Naive thymus-derived CD4-positive, alpha-beta T cell (primary cell): Measurements from ENCODE around the gene ATG9B. TPM values are rescaled to one million over a fixed set of nuclear protein-coding genes. Genes with fewer than 3 reads are reported as not detected.

Experiments
- ATAC-seq: fragments of 150-1000 bp; cut with Tn5 transposase; 2 replicates; pipeline ENCODE4 v1.10.0; 2021; ENCODE audit warnings: mild to moderate bottlenecking, moderate library complexity
- CTCF ChIA-PET: fragments of 350-600 bp; sonication (Branson Sonifier 250); formaldehyde crosslinking; loops from one replicate; lab custom pipeline; 2021; ENCODE audit warnings: antibody characterized with exemption; lab: Charles Lee
- POLR2A ChIA-PET: fragments of 350-600 bp; sonication (Branson Sonifier 250); formaldehyde crosslinking; loops from one replicate; lab custom pipeline; 2021; ENCODE audit warnings: antibody characterized with exemption, inconsistent platforms; lab: Charles Lee
- DNase-seq, 9 donors: peaks; one replicate each; pipeline versions ENCODE4 v3.0.0 to v3.0.0-alpha.2; 2020 to 2022; ENCODE audit warnings: mixed read lengths in 1 of 9
- H3K27ac ChIP-seq: one replicate; pipeline ENCODE4 v1.7.0; 2013; ENCODE audit warnings: mild to moderate bottlenecking, low read depth, low read length, moderate library complexity
- H3K27me3 ChIP-seq, 2 donors: one replicate each; pipeline ENCODE4 v1.7.0; 2013; ENCODE audit warnings: low read length in 2 of 2, mild to moderate bottlenecking in 2 of 2, moderate library complexity in 2 of 2; ENCODE audit not compliant: control insufficient read depth in 2 of 2, insufficient read depth in 2 of 2
- H3K36me3 ChIP-seq, 3 experiments: 1 replicate in 2 of 3; 2 replicates in 1 of 3; pipeline ENCODE4 v1.7.0; 2013; ENCODE audit warnings: low read length in 3 of 3, mild to moderate bottlenecking in 3 of 3, moderate library complexity in 1 of 3; ENCODE audit not compliant: insufficient read depth in 3 of 3, control insufficient read depth in 2 of 3
- H3K4me1 ChIP-seq, 2 donors: one replicate each; pipeline ENCODE4 v1.7.0; 2013; ENCODE audit warnings: low read length in 2 of 2, mild to moderate bottlenecking in 2 of 2, moderate library complexity in 1 of 2; ENCODE audit not compliant: control insufficient read depth in 2 of 2, insufficient read depth in 2 of 2
- H3K4me3 ChIP-seq: 2 replicates; pipeline ENCODE4 v1.7.0; 2013; ENCODE audit warnings: mild to moderate bottlenecking, low read length
- H3K9me3 ChIP-seq, 3 experiments: 1 replicate in 2 of 3; 2 replicates in 1 of 3; pipeline ENCODE4 v1.7.0; 2013; ENCODE audit warnings: low read length in 3 of 3; ENCODE audit not compliant: control insufficient read depth in 2 of 3
- H3K27ac Mint-ChIP-seq, 9 donors: one replicate each; pipeline ENCODE4 v1.8.0; 2020 to 2022; ENCODE audit warnings: mixed read lengths in 9 of 9, mild to moderate bottlenecking in 8 of 9, moderate library complexity in 5 of 9, inconsistent platforms in 2 of 9
- H3K27me3 Mint-ChIP-seq, 5 donors: one replicate each; pipeline ENCODE4 v1.8.0; 2021 to 2022; ENCODE audit warnings: mixed read lengths in 5 of 5, mild to moderate bottlenecking in 1 of 5
- H3K36me3 Mint-ChIP-seq, 5 donors: one replicate each; pipeline ENCODE4 v1.8.0; 2020 to 2022; ENCODE audit warnings: mixed read lengths in 5 of 5, mild to moderate bottlenecking in 3 of 5, inconsistent platforms in 1 of 5
- H3K4me1 Mint-ChIP-seq, 7 donors: one replicate each; pipeline ENCODE4 v1.8.0; 2020 to 2022; ENCODE audit warnings: mixed read lengths in 7 of 7, mild to moderate bottlenecking in 3 of 7, inconsistent platforms in 1 of 7
- H3K4me3 Mint-ChIP-seq, 10 donors: one replicate each; pipeline ENCODE4 v1.8.0; 2020 to 2022; ENCODE audit warnings: mild to moderate bottlenecking in 10 of 10, mixed read lengths in 10 of 10, moderate library complexity in 6 of 10, inconsistent platforms in 2 of 10
- H3K9me3 Mint-ChIP-seq, 11 donors: one replicate each; pipeline ENCODE4 v1.8.0; 2020 to 2022; ENCODE audit warnings: mixed read lengths in 11 of 11, mild to moderate bottlenecking in 4 of 11, inconsistent platforms in 1 of 11, moderate library complexity in 1 of 11
- intact Hi-C, 2 donors: fragments of 100-400 bp; cut with micrococcal nuclease; formaldehyde crosslinking; loops; one replicate each; pipeline ENCODE4 v1.15.1; 2023
- polyA plus RNA-seq, 2 donors: library from polyadenylated mRNA; unstranded; fragments of 300-500 nt; fragmentation: Illumina TruSeq; gene quantifications; one replicate each; pipeline ENCODE4 v1.2.3, GENCODE V29; 2021
- total RNA-seq, 6 experiments: library from RNA in 5 of 6; stranded (reverse) in 5 of 6; gene quantifications; 1 replicate in 5 of 6; 2 replicates in 1 of 6; pipeline ENCODE4 v1.2.3 and lab custom pipeline; 2021 to 2026

ATG9B gene, protein sequence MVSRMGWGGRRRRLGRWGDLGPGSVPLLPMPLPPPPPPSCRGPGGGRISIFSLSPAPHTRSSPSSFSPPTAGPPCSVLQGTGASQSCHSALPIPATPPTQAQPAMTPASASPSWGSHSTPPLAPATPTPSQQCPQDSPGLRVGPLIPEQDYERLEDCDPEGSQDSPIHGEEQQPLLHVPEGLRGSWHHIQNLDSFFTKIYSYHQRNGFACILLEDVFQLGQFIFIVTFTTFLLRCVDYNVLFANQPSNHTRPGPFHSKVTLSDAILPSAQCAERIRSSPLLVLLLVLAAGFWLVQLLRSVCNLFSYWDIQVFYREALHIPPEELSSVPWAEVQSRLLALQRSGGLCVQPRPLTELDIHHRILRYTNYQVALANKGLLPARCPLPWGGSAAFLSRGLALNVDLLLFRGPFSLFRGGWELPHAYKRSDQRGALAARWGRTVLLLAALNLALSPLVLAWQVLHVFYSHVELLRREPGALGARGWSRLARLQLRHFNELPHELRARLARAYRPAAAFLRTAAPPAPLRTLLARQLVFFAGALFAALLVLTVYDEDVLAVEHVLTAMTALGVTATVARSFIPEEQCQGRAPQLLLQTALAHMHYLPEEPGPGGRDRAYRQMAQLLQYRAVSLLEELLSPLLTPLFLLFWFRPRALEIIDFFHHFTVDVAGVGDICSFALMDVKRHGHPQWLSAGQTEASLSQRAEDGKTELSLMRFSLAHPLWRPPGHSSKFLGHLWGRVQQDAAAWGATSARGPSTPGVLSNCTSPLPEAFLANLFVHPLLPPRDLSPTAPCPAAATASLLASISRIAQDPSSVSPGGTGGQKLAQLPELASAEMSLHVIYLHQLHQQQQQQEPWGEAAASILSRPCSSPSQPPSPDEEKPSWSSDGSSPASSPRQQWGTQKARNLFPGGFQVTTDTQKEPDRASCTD
- total RNA-seq (10 to 100 TPM; 11.3 to 46.6 (median 20.9) TPM), polyA plus RNA-seq (10 to 100 TPM; 27.0 to 49.4 TPM), total RNA-seq (lab: John Stamatoyannopoulos, UW) (16.6 reads per million, percentile 46 among the genes with 10 or more reads in this experiment)

DNA sequence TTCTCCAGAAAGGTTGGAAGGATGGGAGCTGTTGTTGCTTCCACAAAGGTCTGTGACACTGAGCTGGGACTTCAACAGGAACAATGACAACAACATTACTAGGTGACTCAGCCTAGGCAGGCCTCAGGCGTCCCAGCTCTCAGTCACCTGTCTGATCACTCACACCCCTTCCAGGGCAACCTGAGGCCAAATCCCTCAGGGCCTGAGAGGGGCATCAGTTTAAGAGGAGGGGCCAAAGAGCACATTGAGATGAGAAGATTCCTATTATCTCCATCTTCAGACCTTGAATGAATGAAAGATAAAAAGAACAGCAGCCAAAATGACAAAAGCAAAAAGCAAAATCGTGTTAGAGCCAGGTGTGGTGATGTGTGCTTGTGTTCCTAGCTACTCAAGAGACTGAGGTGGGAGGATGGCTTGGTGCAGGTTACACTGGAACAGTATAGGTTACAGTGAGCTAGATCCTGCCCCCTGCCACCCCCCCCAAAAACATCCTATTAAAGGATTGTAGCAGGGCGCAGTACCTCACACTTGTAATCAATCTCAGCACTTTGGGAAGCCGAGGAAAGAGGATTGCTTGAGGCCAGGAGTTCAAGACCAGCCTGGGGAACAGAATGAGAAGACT lies at the start of gene ATG9B:
Gene ATG9B, minus strand, starts transcription at position 60 of the 622 bp plus-strand sequence. CDS start 71 bp downstream, outside the sequence.
- ChIA-PET CTCF (interaction anchor here (0.8 kb wide), 1 partner anchor 36 kb away, joined by 3 read pairs; no protein-coding TSS in a partner anchor), POLR2A (no interaction called here)
- Histone ChIP-seq H3K4me3 (no peak within 1 kb of the TSS), H3K36me3 (no peaks in the 10 kb centered on the region), H3K27me3 (no peaks in the 10 kb centered on the region), H3K27ac (no peak within 1 kb of the TSS), H3K9me3 (no peaks in the 10 kb centered on the region), H3K4me1 (peaks cover 6 to 7% of the 10 kb centered on the region in 2 donors)
- H3K36me3 Mint-ChIP-seq, result no peaks in the 10 kb centered on the region
- peak within 1 kb of the TSS in 1 of 10 donors; percentile 35 for H3K4me3 Mint-ChIP-seq
- H3K4me1 Mint-ChIP-seq, result peaks cover 16 to 28% (median 19%) of the 10 kb centered on the region in 7 donors
- no peak for DNase-seq
- peaks cover 0 to 30% (median 0%) of the 10 kb centered on the region in 5 donors for H3K27me3 Mint-ChIP-seq
- peaks cover 0 to 2% (median 0%) of the 10 kb centered on the region in 11 donors for H3K9me3 Mint-ChIP-seq
- ATAC-seq, result no peak
- intact Hi-C loops, result loop anchor here (5.0 to 10.0 kb wide), 2 partner anchors 320 to 702 kb away; partner anchors contain the start of genes ACTR3C (in 1 of the 2), LRRC61 (in 1 of the 2) and NUB1 (in 1 of the 2)
- H3K27ac Mint-ChIP-seq, result peak within 1 kb of the TSS in 5 of 9 donors; percentile 0 to 58 (median 41)

DNA sequence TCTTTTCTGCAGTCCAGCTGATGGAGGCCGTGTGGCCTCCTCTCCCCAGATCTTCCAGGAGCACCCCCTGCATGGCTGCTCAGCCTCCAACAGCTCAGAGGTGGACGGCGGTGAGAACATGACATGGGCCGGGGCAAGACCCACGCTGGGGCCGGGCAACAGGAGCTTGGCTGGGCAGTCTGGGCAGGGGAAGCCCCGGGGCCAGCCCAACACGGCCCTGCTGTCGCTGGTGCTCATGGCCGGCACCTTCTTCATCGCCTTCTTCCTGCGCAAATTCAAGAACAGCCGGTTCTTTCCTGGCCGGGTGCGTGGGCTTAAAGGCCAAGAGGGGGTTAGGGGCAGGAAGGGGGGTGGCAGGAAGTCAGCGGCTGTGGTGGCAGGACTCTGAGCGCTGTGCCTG lies 49.7 kb upstream of the ATG9B start:
- no peak overlapping the region for H3K4me3 ChIP-seq
- Mint-ChIP-seq H3K36me3 (peaks cover 0 to 15% (median 12%) of the 10 kb centered on the region in 5 donors), H3K4me3 (no peak overlapping the region), H3K27ac (no peak overlapping the region), H3K27me3 (no peaks in the 10 kb centered on the region), H3K4me1 (peaks cover 2 to 9% (median 8%) of the 10 kb centered on the region in 7 donors), H3K9me3 (no peaks in the 10 kb centered on the region)
- H3K36me3 ChIP-seq, result peaks cover 0 to 75% (median 0%) of the 10 kb centered on the region in 3 experiments
- POLR2A ChIA-PET, result no interaction called here
- H3K9me3 ChIP-seq, result no peaks in the 10 kb centered on the region
- DNase-seq (no peak), ATAC-seq (no peak)
- intact Hi-C loops, result no loop called here
- H3K27me3 ChIP-seq, result no peaks in the 10 kb centered on the region
- CTCF ChIA-PET, result interaction anchor here (1.5 kb wide), 1 partner anchor 13 kb away, joined by 3 read pairs; no protein-coding TSS in a partner anchor
- peaks cover under 1 to 2% of the 10 kb centered on the region in 2 donors for H3K4me1 ChIP-seq
- no peak overlapping the region for H3K27ac ChIP-seq

DNA sequence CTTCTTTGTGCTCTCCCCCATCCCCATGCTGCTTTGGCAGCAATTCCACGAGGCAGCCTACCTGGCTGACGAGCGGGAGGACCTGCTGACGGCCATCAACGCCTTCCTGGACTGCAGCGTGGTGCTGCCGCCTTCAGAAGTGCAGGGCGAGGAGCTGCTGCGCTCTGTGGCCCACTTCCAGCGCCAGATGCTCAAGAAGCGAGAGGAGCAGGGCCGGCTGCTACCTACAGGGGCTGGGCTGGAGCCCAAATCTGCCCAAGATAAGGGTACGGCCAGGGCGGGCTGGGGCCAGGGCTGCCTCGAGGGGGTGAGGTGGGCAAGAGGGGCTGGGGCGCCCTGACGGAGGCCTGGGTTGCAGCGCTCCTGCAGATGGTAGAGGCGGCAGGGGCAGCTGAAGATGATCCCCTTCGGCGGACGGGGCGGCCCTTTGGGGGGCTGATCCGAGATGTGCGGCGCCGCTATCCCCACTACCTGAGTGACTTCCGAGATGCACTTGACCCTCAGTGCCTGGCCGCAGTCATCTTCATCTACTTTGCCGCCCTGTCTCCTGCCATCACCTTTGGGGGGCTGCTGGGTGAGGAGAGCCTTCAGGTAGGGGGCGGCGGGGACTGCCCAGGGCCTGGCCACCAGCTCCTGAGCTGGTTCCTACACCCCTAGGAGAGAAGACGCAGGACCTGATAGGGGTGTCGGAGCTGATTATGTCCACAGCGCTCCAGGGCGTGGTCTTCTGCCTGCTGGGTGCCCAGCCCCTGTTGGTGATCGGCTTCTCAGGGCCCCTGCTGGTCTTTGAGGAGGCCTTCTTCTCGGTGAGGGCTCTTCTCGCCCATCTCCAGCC lies 47.0 kb upstream of the ATG9B start:
- Mint-ChIP-seq H3K4me1 (peaks cover 0 to 1% (median 0%) of the 10 kb centered on the region in 7 donors), H3K27me3 (no peaks in the 10 kb centered on the region), H3K36me3 (peaks cover 0 to 12% (median 9%) of the 10 kb centered on the region in 5 donors), H3K4me3 (no peak overlapping the region), H3K9me3 (no peaks in the 10 kb centered on the region), H3K27ac (no peak overlapping the region)
- CTCF ChIA-PET, result no interaction called here
- no peak overlapping the region for H3K4me3 ChIP-seq
- H3K27me3 ChIP-seq, result no peaks in the 10 kb centered on the region
- ATAC-seq (no peak), DNase-seq (no peak)
- POLR2A ChIA-PET, result interaction anchor here (0.8 kb wide), 1 partner anchor 17 kb away, joined by 3 read pairs; no protein-coding TSS in a partner anchor
- no peaks in the 10 kb centered on the region for H3K9me3 ChIP-seq
- no peak overlapping the region for H3K27ac ChIP-seq
- H3K36me3 ChIP-seq, result peaks cover 0 to 83% (median 0%) of the 10 kb centered on the region in 3 experiments
- no peaks in the 10 kb centered on the region for H3K4me1 ChIP-seq
- intact Hi-C loops, result no loop called here

DNA sequence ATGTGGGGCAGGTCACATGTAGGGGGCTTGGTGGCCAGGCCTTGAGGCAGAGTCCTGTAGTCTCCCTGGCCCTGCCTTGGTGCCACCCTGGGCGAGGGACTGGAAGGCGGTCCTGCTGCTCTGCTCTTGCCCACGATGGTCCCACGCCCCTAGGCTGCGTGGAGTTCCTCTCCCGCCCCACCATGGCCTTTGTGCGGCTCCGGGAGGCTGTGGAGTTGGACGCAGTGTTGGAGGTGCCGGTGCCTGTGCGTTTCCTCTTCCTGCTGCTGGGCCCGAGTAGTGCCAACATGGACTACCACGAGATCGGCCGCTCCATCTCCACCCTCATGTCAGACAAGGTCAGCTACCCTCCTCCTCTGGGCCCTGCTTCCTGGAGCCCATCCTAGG lies 46.3 kb upstream of the ATG9B start:
- Histone ChIP-seq H3K4me1 (no peaks in the 10 kb centered on the region), H3K27ac (no peak overlapping the region), H3K4me3 (no peak overlapping the region), H3K9me3 (no peaks in the 10 kb centered on the region), H3K36me3 (peaks cover 0 to 83% (median 0%) of the 10 kb centered on the region in 3 experiments), H3K27me3 (no peaks in the 10 kb centered on the region)
- H3K9me3 Mint-ChIP-seq, result no peaks in the 10 kb centered on the region
- no peaks in the 10 kb centered on the region for H3K27me3 Mint-ChIP-seq
- ChIA-PET POLR2A (no interaction called here), CTCF (no interaction called here)
- peaks cover 0 to 1% (median 0%) of the 10 kb centered on the region in 7 donors for H3K4me1 Mint-ChIP-seq
- H3K36me3 Mint-ChIP-seq, result peaks cover 0 to 12% (median 9%) of the 10 kb centered on the region in 5 donors
- DNase-seq, result no peak
- intact Hi-C loops, result no loop called here
- no peak overlapping the region for H3K4me3 Mint-ChIP-seq
- H3K27ac Mint-ChIP-seq, result no peak overlapping the region
- ATAC-seq, result no peak

DNA sequence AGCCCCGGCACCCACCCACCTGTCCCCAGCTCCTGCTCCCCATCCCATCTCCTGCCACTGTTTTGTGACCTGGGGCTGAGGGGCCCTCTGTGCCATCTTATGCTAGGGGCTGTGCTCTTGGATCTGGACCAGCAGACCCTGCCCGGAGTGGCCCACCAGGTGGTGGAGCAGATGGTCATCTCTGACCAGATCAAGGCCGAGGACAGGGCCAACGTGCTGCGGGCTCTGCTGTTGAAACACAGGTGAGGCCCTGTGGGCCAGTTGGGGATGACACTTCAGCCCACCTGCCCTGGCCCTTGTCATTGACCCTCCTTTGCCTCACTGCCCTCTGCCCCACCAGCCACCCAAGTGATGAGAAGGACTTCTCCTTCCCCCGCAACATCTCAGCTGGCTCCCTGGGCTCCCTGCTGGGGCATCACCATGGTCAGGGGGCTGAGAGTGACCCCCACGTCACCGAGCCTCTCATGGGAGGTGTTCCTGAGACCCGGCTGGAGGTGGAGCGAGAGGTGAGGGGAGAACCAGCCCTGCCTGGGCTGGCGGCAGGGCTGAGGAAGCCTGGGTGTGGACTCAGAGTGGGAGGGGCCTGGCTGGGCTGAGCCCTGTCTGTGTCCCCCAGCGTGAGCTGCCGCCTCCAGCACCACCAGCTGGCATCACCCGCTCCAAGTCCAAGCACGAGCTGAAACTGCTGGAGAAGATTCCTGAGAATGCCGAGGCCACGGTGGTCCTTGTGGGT lies 45.7 kb upstream of the ATG9B start:
- Mint-ChIP-seq H3K4me3 (no peak overlapping the region), H3K27me3 (no peaks in the 10 kb centered on the region), H3K4me1 (peaks cover 0 to 3% (median 0%) of the 10 kb centered on the region in 7 donors), H3K9me3 (no peaks in the 10 kb centered on the region), H3K27ac (no peak overlapping the region), H3K36me3 (peaks cover 0 to 12% (median 8%) of the 10 kb centered on the region in 5 donors)
- H3K27ac ChIP-seq, result no peak overlapping the region
- ChIA-PET CTCF (no interaction called here), POLR2A (no interaction called here)
- no peak overlapping the region for H3K4me3 ChIP-seq
- H3K27me3 ChIP-seq, result no peaks in the 10 kb centered on the region
- ATAC-seq (no peak), DNase-seq (no peak)
- H3K9me3 ChIP-seq, result no peaks in the 10 kb centered on the region
- H3K36me3 ChIP-seq, result peaks cover 0 to 83% (median 0%) of the 10 kb centered on the region in 3 experiments
- intact Hi-C loops, result no loop called here
- no peaks in the 10 kb centered on the region for H3K4me1 ChIP-seq
